Bone marrow (tissue), 2 donors: ENCODE data around the gene FBXW11.
"Not testable (repeated sequence)": the region's sequence is repeated elsewhere in the genome, so short reads cannot be mapped to it uniquely, and the experiment has no call there.

Source experiments
- DNase-seq, 2 donors: peaks; one replicate each; lab custom pipeline; 2025; lab: John Stamatoyannopoulos, UW

Gene FBXW11

DNA sequence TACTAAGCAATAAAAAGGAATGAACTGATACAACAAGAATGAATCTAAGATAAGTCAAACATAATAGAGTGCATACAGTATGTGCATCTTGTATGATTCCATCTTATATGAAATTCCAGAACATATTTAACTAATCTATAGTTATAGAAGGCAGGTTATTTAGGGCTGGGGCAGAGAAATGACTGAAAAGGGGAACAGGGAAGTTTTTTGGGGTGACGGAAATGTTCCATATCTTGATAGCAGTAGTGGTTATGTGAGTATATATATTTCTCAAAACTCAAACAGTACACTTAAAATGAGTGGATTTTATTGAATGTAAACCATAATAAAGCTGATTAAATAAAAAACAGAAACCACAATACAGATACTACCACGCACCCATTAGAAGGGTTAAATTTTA lies 24.6 kb downstream of the FBXW11 start:
- DNase-seq = no peak

DNA sequence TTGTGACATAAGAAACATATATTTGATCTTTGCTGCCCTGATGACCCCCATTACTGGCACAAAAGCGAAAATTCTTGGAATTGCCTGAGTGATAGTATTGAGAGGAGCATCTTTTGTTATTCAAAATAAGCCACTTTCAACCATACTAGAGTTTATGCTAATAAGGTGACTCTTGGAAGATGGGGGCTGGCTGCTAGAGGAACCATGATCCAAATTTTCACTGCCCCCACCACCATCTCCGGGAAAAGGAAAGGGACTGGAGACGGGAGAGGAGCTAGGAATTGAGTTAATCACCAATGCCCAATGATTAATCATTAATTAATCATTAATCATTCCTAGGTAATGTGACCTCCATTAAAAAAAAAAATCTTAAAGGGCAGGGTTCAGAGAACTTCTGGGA lies 25.6 kb downstream of the FBXW11 start:
- DNase-seq = no peak

- DNase-seq = no peak
Observed at GRCh38 chr5:171979606-171980005, 26.8 kb downstream of the FBXW11 start.

DNA sequence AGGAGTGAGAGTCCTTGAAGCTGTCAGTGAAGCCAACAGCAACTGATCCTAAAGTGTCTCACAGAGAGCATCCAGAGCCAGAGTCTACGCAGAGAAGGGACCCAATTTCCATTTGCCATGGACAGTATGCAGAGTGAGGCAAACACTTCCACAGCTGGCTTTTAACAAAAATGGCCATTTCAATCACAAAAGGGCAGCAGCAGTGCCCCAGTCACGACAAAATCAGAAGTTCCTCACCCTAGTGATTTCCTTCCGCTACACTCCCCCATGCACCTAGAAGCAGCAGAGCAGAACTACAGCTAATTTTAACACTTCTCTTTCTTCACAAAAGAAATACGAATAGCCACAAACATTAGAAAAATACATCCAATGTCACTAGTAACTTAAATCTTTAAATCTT lies 27.9 kb downstream of the FBXW11 start:
- peak in 1 of 2 donors; percentile 48 for DNase-seq

DNA sequence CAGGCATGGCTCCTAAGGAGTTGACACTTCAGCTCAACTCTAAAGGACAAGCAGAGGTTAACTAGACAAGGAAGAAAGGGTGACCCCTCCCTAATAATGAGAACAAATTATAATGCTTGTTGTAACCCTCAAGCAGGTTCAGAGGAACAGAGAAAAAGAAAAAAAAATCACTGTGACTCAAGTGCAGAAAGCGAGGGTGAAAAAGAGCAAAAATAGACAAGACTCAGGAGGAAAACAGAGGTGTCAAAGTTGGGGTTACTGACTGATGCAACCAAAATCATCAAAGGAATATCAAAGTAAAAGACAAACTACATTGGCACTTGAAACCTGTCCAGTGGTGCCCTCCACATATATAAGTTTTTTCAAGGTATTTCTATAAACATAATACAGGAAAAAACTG lies 28.4 kb downstream of the FBXW11 start:
- DNase-seq = no peak

GRCh38 chr5:171977244-171977950 lies 29.0 kb downstream of the FBXW11 start:
- DNase-seq = not testable (repeated sequence)

DNA sequence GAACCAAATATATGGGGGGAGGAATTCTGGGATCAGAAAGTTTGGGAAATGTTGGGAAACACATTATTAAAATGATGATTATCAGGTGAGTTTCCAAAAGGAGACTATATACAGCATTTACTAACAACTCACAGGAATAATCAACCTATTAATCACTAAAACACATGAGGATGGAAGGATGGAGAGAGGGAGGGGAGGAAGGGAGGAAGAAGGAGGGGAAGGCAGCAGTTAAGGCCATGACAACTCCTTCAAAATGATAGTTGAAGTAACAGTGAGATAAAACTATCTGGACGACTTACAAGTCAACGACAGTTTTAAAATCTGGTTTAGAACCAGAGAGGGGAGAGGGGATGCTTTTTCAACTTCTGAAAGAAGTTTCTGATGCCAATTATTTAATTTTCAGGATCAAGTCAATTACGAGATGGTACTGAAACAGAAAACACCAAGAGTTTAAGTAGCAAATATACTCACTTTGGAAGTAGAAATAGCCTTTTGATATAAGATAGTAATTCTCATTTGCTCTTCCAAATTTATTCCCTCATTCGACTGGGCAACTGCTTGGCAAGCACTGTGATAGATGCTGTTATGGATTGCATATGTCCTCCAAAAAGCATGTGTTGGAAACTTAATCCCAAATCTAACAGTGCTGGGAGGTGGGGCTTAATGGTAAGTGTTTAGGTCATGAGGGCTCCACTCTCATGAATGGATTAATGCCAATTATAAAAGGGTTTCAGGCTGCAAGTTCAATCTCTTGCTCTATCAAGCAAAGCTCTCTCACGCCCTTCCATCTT lies 30.4 kb downstream of the FBXW11 start:
- DNase-seq = no peak

DNA sequence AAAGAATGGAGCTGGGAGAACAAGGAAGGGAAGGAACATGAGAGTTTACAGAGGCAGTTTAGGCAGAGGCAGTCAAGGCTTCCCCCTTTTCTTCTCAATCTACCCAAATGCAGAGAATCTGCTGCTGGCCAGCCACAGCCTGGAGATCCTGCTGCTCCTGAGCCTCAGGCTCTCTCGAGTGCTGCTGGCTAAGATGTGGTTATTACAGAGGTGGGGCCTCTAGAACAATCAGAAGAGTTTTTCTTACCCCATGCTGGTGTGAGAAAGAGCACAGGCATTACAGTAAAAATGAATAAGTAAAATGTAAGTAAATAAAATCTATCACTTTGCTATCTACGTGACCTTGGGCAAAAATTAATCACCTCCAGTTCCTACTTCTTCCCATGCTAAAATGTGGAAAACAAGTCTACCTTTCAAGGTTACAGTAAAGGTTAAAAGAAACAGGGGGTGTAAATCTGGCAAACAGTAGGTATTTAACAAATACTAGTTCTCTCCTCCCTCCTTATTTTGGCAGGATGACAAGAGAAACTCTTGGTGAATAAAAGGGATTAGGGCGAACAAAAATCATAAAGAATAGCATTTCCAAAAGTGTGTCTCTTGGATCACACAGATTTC lies 31.1 kb downstream of the FBXW11 start:
- DNase-seq = no peak

- no peak for DNase-seq
Observed at GRCh38 chr5:171970826-171971225, 35.6 kb downstream of the FBXW11 start.

DNA sequence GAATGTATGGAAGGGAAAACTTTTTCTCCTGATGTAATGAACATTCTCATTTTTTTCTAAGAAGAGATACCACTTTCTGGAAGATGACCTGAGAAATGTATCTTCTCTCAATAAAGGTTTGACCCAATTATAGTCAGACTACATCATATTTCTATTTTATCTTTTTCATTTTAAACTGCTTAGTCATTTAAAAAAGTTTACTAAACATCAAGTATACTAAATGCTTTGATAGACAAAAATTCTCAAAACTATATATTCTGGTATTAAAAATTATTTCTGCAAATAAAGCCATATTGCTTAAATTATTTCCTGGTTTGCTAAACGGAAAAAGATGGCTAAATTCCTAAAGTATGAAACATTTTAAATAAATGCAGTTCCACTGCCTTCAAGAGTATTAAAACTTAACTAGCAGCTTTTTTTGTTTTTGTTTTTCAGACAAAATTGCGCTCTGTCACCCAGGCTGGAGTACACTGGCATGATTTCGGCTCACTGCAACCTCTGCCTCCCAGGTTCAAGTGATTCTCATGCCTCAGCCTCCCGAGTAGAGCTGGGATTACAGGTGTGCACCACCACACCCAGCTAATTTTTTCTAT lies 37.1 kb downstream of the FBXW11 start:
- no peak for DNase-seq

DNA sequence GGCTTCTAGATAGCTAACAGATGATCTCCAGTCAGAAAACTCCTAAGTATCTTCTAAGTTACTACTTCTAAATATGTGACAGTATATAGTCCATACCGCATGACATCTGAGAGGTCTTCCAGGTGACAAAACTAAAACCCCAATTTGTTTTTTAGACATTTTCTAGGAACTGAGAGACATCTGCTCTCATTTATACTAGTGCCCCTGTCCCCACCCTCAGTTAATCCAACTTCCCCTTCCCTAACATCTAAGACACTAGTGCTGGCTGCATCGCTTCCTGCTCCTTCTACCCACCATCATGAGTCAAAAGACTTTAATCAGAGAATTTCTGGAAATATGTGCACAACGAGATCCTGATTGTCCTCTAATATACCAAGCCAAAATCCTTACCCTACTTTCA lies 37.9 kb downstream of the FBXW11 start:
- peak in 1 of 2 donors; percentile 63 for DNase-seq

- DNase-seq = no peak
Observed at GRCh38 chr5:171966964-171967363, 39.5 kb downstream of the FBXW11 start.

DNA sequence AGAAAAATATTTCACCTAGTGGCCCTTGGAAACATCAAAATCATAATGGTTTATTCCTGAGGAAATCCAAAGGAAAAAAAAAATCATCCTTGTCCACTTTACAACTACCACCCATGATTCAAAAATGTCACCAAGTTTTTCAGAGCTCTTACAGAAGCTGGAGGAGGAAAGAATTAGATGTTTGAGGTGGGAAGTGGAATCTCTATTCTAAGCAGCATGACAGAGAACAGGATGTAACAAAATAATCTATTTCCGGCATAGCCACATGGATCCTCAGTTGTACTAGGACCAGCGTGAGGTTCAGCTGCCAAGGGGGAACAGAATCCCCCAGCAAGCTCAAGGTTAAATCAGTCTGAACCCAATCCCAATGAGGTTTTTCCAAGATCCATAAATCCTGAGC lies 40.2 kb downstream of the FBXW11 start:
- peak in 1 of 2 donors; percentile 3 for DNase-seq

- peak in 1 of 2 donors; percentile 75 for DNase-seq
Observed at GRCh38 chr5:171965745-171966144, 40.7 kb downstream of the FBXW11 start.

DNA sequence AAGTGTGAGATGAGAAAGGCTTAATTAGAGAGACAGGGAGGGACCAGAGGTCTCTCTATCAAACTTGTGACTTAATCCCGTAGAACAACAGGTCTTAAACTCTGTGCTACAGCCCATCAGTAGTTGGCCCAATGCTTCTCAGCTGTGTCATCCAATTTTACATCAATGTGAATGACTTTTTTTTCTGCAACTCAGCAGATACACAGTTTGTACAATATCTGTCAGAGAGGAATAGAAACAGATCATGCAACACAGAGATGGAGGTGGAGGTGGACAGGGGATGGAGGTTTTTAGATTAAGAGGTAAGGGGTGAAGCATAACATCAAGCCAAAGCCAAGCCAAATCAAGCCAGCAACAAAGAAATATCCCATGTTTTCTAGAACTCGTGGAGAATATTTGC lies 43.0 kb downstream of the FBXW11 start:
- DNase-seq = no peak

DNA sequence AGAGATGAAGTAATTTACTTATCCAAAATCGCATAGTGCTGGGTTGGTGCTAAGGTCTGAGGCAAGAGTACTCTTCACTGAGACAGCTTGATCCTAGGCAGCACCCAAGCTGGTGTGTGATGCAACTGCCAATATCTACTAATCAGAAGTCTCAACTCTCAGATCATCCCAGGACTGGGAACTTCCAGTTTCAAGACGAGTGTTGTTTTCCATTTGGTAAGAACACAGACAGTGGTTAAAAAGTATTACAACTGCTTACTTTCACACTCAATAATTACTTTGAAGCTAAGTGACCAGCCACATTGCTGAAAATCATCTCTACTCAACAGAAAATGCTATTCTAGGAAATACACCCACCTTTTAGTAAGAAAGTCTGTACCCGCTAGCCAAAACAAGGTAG lies 45.3 kb downstream of the FBXW11 start:
- no peak for DNase-seq

DNA sequence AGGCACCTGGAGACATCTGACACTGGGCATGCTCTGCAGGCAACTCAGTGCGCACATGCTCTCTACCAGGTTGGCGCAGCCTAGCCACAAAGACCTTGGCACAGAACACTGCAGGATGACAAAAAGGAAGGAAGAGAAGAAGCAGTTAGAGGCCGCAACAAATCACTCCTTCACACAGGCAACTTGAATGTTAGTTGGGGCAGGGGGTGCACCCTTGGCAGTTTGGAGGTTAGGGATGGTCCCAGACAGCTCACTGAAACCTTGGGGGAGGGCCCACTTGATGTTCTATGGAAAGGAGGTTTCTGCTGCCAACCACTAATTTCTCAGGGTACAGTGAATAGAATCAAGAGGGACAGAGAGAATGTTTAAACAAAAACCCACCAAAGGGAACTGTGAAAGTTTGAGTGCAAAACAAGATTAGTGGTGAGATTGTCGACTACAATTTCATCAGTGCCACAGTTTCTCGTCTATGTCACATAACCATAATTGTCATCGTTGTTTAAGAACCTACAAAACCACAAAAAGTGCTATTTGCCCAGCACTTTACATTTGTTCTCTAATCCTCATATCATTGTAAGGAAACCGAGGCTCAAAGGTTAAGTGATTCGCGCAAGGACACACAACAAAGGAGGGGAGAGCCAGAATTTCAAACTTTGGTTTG lies 48.7 kb downstream of the FBXW11 start:
- DNase-seq = peak in 1 of 2 donors; percentile 45

GRCh38 chr5:171956887-171957495 lies 49.4 kb downstream of the FBXW11 start:
- no peak for DNase-seq

GRCh38 chr5:171956314-171956713 lies 50.1 kb downstream of the FBXW11 start:
- DNase-seq = no peak

GRCh38 chr5:171955761-171956160 lies 50.7 kb downstream of the FBXW11 start:
- no peak for DNase-seq

DNA sequence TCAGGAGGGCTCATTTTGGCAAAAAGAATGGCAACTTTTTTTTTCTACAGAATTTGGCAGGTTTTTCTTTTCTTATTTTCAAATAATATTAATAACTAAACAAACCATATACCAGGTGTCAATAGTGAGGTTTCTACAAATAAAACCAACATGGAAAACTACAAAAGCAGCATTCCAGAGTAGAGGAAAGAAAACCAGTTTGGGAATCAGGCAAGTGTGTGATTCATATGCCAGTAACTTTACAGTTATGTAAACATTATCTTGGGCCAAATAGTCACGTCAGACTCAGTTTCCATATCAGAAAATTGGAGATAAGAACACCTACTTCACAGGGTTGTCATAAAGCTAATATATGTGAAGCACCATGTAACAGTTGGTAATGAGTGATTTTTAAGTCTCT lies 51.7 kb downstream of the FBXW11 start:
- no peak for DNase-seq
